ENCODE measurements around the gene SLU7.

The SLU7 gene

GRCh38 chr5:160357861-160358411 is 60.9 kb downstream of the SLU7 start:
- no peak for DNase-seq (ENCODE audit: low read depth in 1 of 2, low spot score in 1 of 2)
- Histone ChIP-seq H3K4me3 (replicated peaks; ENCODE audit: insufficient read depth, low read length) (no peak overlapping the region), H3K27me3 (ENCODE audit: insufficient read depth, poor library complexity, severe bottlenecking) (no peaks in the 10 kb centered on the region), H3K27ac (replicated peaks) (no peak overlapping the region)
- TF ChIP-seq SPI1 (IDR thresholded peaks at IDR 0.05; ENCODE audit: borderline replicate concordance, low read depth) (no peak), POLR2AphosphoS5 (IDR thresholded peaks at IDR 0.05; ENCODE audit: low read depth) (no peak), CTCF (IDR thresholded peaks at IDR 0.05; ENCODE audit: insufficient read depth, low read length) (no peak), GABPA (IDR thresholded peaks at IDR 0.05; ENCODE audit: low read depth) (no peak), REST (IDR thresholded peaks at IDR 0.05; ENCODE audit: insufficient replicate concordance, low read depth) (no peak)

GRCh38 chr5:160357394-160357793 is 61.5 kb downstream of the SLU7 start:
- DNase-seq (ENCODE audit: low read depth in 1 of 2, low spot score in 1 of 2), result no peak
- Histone ChIP-seq H3K27ac (replicated peaks) (no peak overlapping the region), H3K27me3 (ENCODE audit: insufficient read depth, poor library complexity, severe bottlenecking) (no peaks in the 10 kb centered on the region), H3K4me3 (replicated peaks; ENCODE audit: insufficient read depth, low read length) (no peak overlapping the region)
- TF ChIP-seq REST (IDR thresholded peaks at IDR 0.05; ENCODE audit: insufficient replicate concordance, low read depth) (no peak), POLR2AphosphoS5 (IDR thresholded peaks at IDR 0.05; ENCODE audit: low read depth) (no peak)

- no peaks in the 10 kb centered on the region for H3K27me3 ChIP-seq (ENCODE audit: insufficient read depth, poor library complexity, severe bottlenecking)
These were observed 62.1 kb downstream of the SLU7 start for GRCh38 chr5:160356550-160357347.

More at GRCh38 chr5:160356550-160357347, 62.1 kb downstream of the SLU7 start:
- no peak overlapping the region for H3K27ac ChIP-seq (replicated peaks)
- TF ChIP-seq CTCF (IDR thresholded peaks at IDR 0.05; ENCODE audit: insufficient read depth, low read length), result no peak
- TF ChIP-seq SPI1 (IDR thresholded peaks at IDR 0.05; ENCODE audit: borderline replicate concordance, low read depth), result no peak
- no peak for TF ChIP-seq REST (IDR thresholded peaks at IDR 0.05; ENCODE audit: insufficient replicate concordance, low read depth)
- no peak for TF ChIP-seq POLR2AphosphoS5 (IDR thresholded peaks at IDR 0.05; ENCODE audit: low read depth)
- TF ChIP-seq GABPA (IDR thresholded peaks at IDR 0.05; ENCODE audit: low read depth), result no peak
- H3K4me3 ChIP-seq (replicated peaks; ENCODE audit: insufficient read depth, low read length), result no peak overlapping the region
- DNase-seq (ENCODE audit: low read depth in 1 of 2, low spot score in 1 of 2), result no peak
